ENCODE results near the gene DNAJB5. TPM values are rescaled to one million over a fixed set of nuclear protein-coding genes. Genes with fewer than 3 reads are reported as not detected.

Gene DNAJB5
- total and polyA plus RNA-seq, 4 donors = 0.76 to 2.3 (median 1.8) TPM

DNA sequence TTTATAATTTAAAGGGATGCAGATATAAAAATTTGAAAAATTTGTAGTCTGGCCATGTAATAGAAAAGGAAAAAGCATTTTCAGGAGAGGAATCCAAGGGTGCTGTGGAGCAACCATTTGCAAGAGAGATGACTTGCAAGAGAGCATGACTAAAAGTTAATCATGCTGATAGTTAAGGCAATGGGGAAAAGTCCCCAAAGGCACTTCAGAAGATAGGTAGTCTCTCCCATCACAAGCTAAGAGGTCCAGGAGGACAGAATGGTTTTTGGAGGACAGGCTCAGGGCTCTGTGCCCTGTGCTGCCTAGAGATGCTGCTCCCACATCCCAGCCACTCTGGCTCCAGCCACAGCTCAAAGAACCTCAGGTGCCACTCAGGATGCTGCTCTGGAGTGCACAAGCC lies 38.8 kb downstream of the DNAJB5 start (continued):
- TF ChIP-seq, protein P1, sequence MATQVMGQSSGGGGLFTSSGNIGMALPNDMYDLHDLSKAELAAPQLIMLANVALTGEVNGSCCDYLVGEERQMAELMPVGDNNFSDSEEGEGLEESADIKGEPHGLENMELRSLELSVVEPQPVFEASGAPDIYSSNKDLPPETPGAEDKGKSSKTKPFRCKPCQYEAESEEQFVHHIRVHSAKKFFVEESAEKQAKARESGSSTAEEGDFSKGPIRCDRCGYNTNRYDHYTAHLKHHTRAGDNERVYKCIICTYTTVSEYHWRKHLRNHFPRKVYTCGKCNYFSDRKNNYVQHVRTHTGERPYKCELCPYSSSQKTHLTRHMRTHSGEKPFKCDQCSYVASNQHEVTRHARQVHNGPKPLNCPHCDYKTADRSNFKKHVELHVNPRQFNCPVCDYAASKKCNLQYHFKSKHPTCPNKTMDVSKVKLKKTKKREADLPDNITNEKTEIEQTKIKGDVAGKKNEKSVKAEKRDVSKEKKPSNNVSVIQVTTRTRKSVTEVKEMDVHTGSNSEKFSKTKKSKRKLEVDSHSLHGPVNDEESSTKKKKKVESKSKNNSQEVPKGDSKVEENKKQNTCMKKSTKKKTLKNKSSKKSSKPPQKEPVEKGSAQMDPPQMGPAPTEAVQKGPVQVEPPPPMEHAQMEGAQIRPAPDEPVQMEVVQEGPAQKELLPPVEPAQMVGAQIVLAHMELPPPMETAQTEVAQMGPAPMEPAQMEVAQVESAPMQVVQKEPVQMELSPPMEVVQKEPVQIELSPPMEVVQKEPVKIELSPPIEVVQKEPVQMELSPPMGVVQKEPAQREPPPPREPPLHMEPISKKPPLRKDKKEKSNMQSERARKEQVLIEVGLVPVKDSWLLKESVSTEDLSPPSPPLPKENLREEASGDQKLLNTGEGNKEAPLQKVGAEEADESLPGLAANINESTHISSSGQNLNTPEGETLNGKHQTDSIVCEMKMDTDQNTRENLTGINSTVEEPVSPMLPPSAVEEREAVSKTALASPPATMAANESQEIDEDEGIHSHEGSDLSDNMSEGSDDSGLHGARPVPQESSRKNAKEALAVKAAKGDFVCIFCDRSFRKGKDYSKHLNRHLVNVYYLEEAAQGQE (IDR thresholded peaks at IDR 0.05) = no peak
- no peak for TF ChIP-seq TAF1 (conservative IDR thresholded peaks at IDR 0.05)
- no peak for TF ChIP-seq RXRA (IDR thresholded peaks at IDR 0.05)
- TF ChIP-seq RAD21 (IDR thresholded peaks at IDR 0.05) = no peak
- TF ChIP-seq, protein P2, sequence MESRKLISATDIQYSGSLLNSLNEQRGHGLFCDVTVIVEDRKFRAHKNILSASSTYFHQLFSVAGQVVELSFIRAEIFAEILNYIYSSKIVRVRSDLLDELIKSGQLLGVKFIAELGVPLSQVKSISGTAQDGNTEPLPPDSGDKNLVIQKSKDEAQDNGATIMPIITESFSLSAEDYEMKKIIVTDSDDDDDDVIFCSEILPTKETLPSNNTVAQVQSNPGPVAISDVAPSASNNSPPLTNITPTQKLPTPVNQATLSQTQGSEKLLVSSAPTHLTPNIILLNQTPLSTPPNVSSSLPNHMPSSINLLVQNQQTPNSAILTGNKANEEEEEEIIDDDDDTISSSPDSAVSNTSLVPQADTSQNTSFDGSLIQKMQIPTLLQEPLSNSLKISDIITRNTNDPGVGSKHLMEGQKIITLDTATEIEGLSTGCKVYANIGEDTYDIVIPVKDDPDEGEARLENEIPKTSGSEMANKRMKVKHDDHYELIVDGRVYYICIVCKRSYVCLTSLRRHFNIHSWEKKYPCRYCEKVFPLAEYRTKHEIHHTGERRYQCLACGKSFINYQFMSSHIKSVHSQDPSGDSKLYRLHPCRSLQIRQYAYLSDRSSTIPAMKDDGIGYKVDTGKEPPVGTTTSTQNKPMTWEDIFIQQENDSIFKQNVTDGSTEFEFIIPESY (IDR thresholded peaks at IDR 0.05) = no peak

DNA sequence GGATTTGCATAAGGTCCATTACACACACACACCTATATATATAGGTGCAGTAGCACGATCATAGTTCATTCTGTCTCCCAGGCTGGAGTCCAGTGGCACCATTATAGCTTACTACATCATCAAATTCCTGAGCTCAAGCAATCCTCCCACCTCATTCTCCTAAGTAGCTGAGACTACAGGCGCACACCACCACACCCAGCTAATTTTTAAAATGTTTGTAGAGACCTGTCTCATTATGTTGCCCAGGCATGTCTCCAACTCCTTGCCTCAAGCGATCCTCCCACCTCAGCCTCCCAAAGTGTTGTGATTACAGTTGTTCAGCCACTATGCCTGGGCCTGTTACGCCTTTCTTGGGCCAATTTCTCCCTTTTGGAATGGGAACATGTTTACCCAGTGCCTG lies 39.7 kb downstream of the DNAJB5 start:
- DNase-seq (ENCODE audit: low spot score) = no peak

More for the DNA sequence above, 39.7 kb downstream of the DNAJB5 start:
- peaks cover 0 to 3% (median 0%) of the 10 kb centered on the region in 4 donors for H3K4me1 ChIP-seq (ENCODE audit: control insufficient read depth in 4 of 4, insufficient read depth in 4 of 4, low read length in 3 of 4)
- H3K27ac ChIP-seq (ENCODE audit: low read depth in 1 of 2, low read length in 2 of 2) = no peak overlapping the region
- TF ChIP-seq CTCF (IDR thresholded peaks at IDR 0.05; ENCODE audit: low read depth, low read length, missing input control) (no peak), ATF3 (IDR thresholded peaks at IDR 0.05) (no peak), GABPA (IDR thresholded peaks at IDR 0.05 in 1 of 2, conservative IDR thresholded peaks at IDR 0.05 in 1 of 2) (no peak), JUND (IDR thresholded peaks at IDR 0.05) (no peak), HNF4A (conservative IDR thresholded peaks at IDR 0.05) (no peak), RXRA (IDR thresholded peaks at IDR 0.05) (no peak), EGR1 (IDR thresholded peaks at IDR 0.05; ENCODE audit: low read depth in 2 of 2) (no peak), RAD21 (IDR thresholded peaks at IDR 0.05) (no peak), FOXA2 (IDR thresholded peaks at IDR 0.05) (no peak), TAF1 (conservative IDR thresholded peaks at IDR 0.05) (no peak)
- TF ChIP-seq, protein P1 (IDR thresholded peaks at IDR 0.05) = no peak
- TF ChIP-seq, protein P3, sequence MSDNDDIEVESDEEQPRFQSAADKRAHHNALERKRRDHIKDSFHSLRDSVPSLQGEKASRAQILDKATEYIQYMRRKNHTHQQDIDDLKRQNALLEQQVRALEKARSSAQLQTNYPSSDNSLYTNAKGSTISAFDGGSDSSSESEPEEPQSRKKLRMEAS (IDR thresholded peaks at IDR 0.05) = no peak
- no peak overlapping the region for H3K9ac ChIP-seq (ENCODE audit: low read depth in 1 of 2, low read length in 2 of 2)
- H3K36me3 ChIP-seq (ENCODE audit: control insufficient read depth in 4 of 4, insufficient read depth in 3 of 4, low read depth in 1 of 4, low read length in 3 of 4) = peaks cover 0 to 8% (median under 1%) of the 10 kb centered on the region in 4 donors
- H3K9me3 ChIP-seq (ENCODE audit: control insufficient read depth in 4 of 4, low read length in 3 of 4) = no peaks in the 10 kb centered on the region
- 72% methylated on average over 4 of the region's 4 CpGs for WGBS
- H3K4me3 ChIP-seq (ENCODE audit: low read depth in 1 of 3, low read length in 3 of 3) = no peak overlapping the region
- H3K27me3 ChIP-seq (ENCODE audit: control insufficient read depth in 4 of 4, insufficient read depth in 4 of 4, low read length in 3 of 4) = no peaks in the 10 kb centered on the region
